Measurements from ENCODE around the gene RAB10. TPM values are rescaled to one million over a fixed set of nuclear protein-coding genes. Genes with fewer than 3 reads are reported as not detected.

Gene RAB10
- total and polyA plus RNA-seq, 2 of the 13 experiments (the other 11 are each of a cell fraction or from before 2014, with no cell fraction given): 48.2 to 120 TPM

- no peak for TF ChIP-seq KAT7 (CRISPR knock-in tag; IDR thresholded peaks at IDR 0.05; ENCODE audit: borderline replicate concordance)
- no peak for TF ChIP-seq CERS6 (CRISPR knock-in tag; IDR thresholded peaks at IDR 0.05)
- peak; percentile 67; the same call in 1 of the 2 replicates for TF ChIP-seq SP5 (CRISPR knock-in tag; IDR thresholded peaks at IDR 0.05; ENCODE audit: borderline replicate concordance, low read depth)
- TF ChIP-seq RFX5 (IDR thresholded peaks at IDR 0.05; ENCODE audit: low read depth, low read length): no peak
- no peak for TF ChIP-seq TAF1 (CRISPR knock-in tag; IDR thresholded peaks at IDR 0.05)
- TF ChIP-seq ZNF101 (CRISPR knock-in tag; IDR thresholded peaks at IDR 0.05; ENCODE audit: borderline replicate concordance, low read depth): no peak
- no peak for TF ChIP-seq CEBPB (IDR thresholded peaks at IDR 0.05; ENCODE audit: borderline replicate concordance, low read depth, low read length)
- TF ChIP-seq NFYC (CRISPR knock-in tag; IDR thresholded peaks at IDR 0.05): no peak
- no peak for TF ChIP-seq ZNF644 (CRISPR knock-in tag; IDR thresholded peaks at IDR 0.05; ENCODE audit: low read depth)
- no peak for TF ChIP-seq ATF1 (CRISPR knock-in tag; IDR thresholded peaks at IDR 0.05)
- peak; percentile 71 for TF ChIP-seq PATZ1 (CRISPR knock-in tag; IDR thresholded peaks at IDR 0.05)
- no peak for TF ChIP-seq HNF4A (CRISPR knock-in tag; IDR thresholded peaks at IDR 0.05)
- peak; percentile 29 for TF ChIP-seq TAF15 (IDR thresholded peaks at IDR 0.05; ENCODE audit: low read depth, low read length, poor library complexity, severe bottlenecking)
- TF ChIP-seq HINFP (CRISPR knock-in tag; IDR thresholded peaks at IDR 0.05; ENCODE audit: low read depth): peak; percentile 94
- TF ChIP-seq ZBTB44 (CRISPR knock-in tag; IDR thresholded peaks at IDR 0.05): no peak
- TF ChIP-seq ZFP37 (CRISPR knock-in tag; IDR thresholded peaks at IDR 0.05; ENCODE audit: borderline replicate concordance): no peak
- no peak for TF ChIP-seq HOXA5 (CRISPR knock-in tag; IDR thresholded peaks at IDR 0.05)
- no peak for TF ChIP-seq THAP7 (CRISPR knock-in tag; IDR thresholded peaks at IDR 0.05)
- TF ChIP-seq ZNF724P (CRISPR knock-in tag; IDR thresholded peaks at IDR 0.05; ENCODE audit: borderline replicate concordance): no peak
- no peak for TF ChIP-seq MED13 (CRISPR knock-in tag; IDR thresholded peaks at IDR 0.05)
- no peak for TF ChIP-seq ZNF678 (CRISPR knock-in tag; IDR thresholded peaks at IDR 0.05)
- TF ChIP-seq CEBPG (CRISPR knock-in tag; IDR thresholded peaks at IDR 0.05): no peak
- no peak for TF ChIP-seq JUND (CRISPR knock-in tag; IDR thresholded peaks at IDR 0.05)
These were observed 145.0 kb downstream of the RAB10 start (continued) for GRCh38 chr2:26178746-26179436.

Measured in HepG2 (cell line).